HUDEP-2 (cell line): ENCODE measurements around the gene RABAC1.

Experiments used
- DNase-seq, 76 experiments: peaks; one replicate each; lab custom pipeline; 2025; ENCODE audit not compliant: unreplicated experiment in 76 of 76; lab: John Stamatoyannopoulos, UW

The RABAC1 gene

DNA sequence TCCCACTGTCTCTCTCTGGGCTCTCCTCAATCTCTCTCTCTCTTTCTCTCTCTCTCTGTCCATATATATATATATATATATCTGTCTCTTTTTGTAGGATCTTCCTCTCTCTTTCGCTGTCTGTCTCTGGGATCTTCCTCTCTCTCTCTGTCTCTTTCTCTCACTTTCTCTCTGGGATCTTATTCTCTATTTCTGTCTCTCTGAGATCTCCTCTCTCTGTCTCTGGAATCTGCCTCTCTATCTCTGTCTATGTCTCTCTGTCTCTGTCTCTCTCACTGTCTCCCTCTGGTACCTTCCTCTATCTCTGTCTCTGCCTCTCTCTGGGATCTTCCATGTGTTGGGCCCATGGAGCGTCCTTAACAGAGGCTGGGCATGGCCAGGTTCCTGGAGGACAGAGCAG lies 31.5 kb upstream of the RABAC1 start:
- no peak for DNase-seq

DNA sequence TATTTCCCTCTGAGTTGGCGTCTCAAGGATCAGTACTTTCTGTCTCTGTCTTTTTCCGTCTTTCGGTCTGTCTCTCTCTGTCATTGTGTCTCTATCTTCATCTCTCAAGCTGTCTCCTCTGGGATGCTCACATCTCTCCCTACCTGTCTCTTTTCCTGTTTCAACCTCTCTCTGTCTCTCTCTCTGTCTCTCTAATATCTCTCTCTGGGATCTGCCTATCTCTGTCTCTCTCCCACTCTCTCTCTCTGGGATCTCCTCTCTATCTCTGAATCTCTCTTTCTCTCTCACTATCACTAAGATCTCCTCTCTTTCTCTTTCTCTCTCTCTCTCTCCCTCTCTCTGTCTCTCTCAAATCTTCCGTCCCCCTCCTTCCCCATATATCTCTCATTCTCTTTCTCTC lies 30.9 kb upstream of the RABAC1 start:
- DNase-seq = no peak

DNA sequence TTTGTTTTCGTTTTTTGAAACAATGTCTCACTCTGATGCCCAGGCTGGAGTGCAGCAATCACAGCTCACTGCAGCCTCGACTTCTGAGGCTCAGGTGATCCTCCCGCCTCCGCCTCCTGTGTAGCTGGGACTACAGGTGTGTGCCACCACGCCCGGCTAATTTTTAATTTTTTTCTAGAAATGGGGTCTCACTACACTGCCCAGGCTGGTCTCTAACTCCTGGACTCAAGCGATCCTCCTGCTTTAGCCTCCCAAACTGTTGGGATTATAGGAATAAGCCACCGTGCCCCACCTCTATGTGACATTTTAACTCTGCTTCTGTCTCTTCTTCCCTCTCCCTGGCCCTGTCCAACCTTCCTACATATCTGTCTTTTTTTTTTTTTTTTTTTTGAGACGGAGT lies 29.8 kb upstream of the RABAC1 start:
- no peak for DNase-seq

DNA sequence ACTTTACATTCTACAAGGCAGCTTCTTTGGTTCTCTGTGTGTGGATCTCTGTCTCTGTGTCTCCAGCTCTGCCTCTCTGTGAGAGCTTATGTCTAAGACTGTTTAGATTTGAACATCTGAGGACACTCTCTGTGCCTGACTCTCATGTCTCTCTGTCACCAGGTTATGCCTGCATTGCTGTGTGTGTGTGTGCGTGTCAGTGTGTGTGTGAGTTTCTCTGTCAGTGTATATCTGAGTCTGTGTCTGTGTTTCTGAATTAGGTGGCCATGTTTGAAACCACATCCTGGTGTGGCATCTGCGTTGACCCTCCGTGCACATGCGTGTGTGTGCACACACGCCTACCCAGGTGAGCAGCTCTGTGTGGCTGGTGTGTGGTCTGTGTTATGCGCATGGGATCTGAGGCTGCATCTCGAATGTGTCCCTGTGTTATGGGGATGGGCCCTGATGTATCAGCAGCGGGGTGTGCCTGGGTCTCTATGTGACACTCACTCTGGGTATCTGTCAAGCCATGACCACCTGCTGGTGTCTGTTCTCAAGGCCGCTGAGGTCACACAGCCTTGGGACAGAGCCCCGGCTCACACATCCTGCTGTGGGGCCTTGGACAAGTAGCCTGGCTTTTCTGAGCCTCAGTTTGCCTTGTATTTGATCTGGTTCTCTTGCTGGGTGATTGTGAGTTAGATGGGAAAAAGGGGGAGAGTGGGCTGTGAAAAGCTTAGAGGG lies 28.2 kb upstream of the RABAC1 start:
- no peak for DNase-seq

DNA sequence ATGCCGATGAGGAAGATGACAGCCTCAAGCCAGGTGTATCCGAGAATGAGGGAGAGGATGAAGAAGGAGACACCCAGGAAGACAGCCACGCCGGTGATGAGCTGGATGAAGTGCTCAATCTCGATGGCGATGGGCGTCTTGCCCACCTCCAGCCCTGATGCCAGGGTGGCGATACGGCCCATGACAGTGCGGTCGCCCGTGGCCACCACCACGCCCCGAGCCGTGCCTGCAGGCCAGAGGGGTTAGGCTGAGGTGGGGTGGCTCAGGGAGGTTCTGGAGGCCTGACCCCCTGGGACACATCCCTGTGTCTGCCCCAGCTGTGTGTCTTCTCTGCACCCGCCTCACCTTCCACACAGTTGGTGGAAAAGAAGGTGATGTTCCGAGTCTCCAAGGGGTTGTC lies 25.8 kb upstream of the RABAC1 start:
- no peak for DNase-seq

DNA sequence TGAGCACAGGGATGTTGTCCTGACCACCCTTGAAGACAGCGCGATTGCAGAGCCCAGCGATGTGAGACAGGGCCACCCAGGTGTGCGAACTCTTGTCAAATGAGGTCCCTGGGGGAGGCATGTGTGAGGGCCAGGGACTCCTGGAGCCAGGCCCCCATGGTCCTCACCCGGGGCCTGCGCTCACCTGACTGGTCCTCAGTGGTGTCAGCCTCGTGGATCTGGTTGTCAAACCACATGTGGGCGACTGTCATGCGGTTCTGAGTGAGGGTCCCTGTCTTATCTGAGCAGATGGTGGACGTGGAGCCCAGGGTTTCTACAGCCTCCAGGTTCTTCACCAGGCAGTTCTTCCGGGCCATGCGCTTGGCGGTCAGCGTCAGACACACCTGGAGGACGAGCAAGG lies 22.6 kb upstream of the RABAC1 start:
- no peak for DNase-seq

DNA sequence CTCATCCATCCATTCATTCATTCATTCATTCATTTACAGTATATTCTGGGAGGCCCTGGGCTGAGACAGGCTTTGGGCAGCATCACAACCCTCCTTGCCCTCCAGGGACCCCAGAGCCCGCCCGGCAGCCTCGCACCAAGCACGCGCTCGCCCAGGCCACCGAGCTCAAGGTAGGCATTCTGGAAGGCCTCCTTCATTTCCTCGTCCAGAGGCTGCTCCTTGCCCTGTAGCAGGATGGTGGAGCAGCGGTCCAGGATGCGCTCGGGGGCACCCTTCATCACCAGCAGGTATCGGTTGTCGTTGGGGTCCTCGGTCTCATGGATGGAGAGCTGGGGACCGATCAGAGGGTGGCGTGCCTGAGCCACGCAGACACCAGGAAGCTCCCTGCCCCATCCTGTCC lies 19.3 kb upstream of the RABAC1 start:
- no peak for DNase-seq

DNA sequence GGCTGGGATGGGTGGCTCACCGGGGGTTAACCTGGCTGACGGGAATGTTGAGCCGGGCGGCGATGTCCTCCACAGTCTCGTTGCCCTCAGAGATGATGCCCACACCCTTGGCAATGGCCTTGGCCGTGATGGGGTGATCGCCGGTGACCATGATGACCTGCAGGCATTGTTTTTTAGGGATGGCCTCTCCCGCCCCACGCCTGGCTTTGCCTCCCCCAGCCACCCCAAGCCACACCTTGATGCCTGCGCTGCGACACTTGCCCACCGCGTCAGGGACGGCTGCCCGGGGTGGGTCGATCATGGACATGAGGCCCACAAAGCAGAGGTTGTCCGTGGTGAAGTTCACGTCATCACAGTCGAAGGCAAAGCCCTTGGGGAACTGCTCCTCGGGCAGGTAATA lies 18.8 kb upstream of the RABAC1 start:
- DNase-seq = no peak

DNA sequence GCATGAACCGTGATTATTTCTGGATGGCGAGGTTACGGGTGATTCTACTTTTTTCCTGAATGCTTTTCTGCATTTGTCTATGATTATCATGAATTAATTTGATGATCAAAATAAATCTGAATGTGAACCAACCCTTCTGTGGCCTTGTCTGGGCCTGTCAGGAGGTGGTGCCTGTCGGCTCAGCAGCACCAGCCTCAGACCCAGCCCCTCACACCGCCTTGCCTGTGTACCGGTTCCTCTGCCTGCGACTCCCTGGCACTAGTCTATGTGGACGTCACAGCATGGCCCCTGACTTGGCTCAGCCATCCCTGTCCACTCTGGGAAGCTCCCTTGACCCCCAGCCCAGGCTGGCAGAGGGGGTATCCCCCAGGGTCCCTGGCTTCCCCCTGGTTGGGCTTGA lies 15.5 kb upstream of the RABAC1 start:
- DNase-seq = no peak

DNA sequence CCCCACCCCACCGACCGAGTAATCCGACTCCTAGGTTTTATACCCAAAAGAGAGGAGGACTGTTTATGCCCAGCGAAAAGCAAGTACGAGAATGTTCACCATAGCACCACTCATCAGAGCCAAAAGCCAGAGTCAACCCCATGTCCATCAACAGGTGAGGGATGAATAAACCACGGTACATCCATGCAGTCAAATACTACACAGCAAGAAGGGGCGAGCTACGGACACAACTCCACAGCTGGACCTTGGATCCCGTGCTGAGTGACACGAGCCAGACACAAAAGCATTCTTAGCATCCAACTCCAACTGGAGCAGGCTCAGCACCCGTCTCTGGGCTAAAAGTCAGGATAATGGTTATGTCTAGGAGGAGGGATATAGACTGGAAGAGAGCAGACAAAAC lies 12.2 kb upstream of the RABAC1 start:
- DNase-seq = no peak

DNA sequence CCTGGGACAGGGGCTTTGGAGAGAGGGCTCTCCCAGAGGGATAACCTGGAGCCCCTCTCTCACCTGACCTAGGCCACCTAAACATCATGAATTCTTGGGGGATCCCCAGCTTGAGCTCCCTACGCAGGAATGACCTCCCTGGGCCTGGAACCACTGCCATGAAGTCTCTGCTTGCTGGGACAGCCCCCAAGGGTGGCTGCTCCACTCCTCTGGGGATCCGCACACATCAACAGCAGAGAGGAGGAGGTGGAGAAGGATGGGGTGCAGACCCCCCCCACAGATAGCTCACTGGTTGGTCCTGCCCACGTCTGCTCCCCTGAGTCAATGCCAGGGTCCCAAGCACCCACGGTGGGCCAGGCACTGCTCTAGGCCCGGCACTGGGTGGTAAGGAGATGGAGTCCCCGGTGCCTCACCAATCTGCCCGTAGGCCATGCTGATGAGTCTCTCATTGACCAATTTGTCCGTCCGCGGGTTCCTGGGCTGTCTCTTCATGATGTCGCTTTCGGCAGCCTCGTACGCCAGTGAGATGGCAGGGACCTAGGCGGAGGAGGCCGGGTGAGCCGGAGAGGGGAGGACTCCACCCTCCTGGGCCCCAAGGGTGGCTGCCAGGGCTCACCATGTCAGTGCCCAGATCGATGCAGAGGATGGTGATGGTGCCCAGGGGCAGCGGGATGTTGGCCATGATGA lies 10.8 kb upstream of the RABAC1 start:
- DNase-seq = no peak

DNA sequence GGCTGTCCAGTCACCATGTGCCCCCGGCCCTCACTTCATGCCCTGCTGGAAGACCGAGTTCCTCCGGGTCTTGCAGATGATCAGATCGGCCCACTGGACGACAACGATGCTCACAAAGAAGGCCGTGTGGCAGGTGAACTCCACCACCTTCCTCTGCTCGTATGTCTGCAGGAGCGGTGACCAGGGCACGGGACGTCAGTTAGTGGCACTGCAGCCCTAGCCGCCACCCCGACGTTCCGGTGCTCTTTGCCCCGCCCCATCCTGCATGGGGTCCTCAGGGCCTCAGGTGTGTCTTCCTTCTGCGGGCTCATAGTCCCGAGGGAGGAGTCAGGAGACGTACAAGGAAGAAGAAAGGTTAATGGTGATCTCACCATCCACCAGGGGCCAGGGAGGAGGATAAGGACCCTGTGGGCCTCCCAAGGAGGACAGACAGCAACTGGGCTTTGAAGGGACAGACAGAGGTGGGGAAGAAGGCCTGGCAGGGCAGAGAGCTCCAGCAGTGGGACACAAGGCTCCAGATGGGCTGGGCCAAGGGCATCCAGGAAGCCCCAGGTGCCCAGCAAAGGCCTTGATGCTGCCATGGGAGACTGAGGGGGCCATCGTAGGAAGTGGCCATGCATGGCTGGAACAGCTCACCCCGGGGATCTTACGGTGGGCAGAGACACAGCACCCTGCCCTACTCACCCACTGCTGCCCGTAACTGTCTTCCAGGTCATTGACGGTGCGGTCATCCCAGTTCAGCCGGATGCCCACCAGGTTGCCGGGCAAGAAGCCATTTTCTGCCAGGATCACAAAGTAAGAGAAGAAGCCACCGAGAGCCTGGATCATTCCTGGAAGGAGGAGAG lies 9.9 kb upstream of the RABAC1 start:
- no peak for DNase-seq

DNA sequence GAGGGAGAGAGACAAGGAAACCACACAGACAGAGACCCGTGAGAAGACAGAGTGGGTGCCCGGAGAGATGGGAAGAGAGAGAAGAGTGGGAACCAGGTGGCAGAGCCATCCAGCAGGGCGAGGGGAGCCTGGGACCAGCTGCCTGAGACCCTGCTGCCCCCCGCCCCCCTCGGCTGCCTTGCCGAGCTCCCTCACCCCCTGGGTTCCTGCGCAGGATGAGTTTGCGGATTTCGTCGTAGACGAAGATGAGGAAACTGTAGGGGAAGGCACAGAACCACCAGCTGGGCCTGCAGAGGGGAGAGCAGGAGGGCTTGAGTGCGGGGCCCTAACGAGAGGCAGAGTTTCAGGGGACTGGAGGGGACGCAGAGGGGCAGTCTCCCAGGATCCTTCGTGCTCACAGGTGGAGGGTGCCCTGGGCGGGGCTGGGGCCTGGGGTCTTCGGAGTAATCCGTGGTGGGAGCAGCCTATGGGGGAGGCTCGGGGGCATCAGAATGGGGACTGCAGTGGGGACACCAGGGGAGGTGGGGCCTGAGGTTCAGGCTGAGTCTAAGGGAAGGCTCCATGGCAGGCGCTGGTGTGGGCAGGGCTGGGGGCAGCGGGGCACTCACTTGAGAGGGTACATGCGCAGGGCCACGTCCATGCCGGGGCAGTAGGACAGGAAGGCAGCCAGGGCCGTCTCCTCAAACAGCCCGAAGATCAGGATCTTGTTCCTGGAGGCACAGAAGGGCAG lies 8.1 kb upstream of the RABAC1 start:
- DNase-seq = no peak

DNA sequence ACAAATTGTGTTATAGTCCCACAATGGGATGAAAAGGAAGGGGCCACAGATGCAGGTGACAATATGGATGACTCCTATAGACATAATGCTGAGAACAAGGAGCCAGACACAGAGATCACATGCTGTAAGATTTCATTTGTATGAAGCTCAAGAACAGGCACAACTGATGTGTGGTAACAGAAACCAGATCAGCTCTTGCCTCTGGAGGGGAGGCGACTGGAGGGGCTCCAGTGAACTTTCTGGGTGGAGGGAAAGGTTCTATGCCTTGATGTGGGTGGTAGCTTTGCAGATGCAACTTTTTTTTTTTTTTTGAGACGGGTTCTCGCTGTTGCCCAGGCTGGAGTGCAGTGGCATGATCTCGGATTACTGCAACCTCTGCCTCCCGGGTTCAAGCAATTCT lies 6.0 kb upstream of the RABAC1 start:
- DNase-seq = no peak

DNA sequence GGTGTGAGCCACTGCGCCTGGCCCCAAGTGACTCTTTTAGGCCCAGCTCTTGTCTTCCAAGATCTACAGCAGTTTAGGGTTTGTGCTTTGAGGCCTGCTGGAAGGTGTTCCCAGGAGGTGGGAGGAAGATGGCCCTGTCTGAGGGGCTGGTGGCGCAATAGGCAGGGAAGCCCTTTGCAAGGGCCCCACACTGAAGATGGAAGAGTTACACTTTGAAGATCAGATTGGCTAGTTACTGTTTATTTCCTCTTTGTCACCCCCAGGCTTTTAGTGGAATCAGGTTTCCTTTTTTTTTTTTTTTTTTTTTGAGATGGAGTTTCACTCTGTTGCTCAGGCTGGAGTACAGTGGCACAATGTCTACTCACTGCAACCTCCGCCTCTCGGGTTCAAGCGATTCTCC lies 1.9 kb upstream of the RABAC1 start:
- DNase-seq = no peak

DNA sequence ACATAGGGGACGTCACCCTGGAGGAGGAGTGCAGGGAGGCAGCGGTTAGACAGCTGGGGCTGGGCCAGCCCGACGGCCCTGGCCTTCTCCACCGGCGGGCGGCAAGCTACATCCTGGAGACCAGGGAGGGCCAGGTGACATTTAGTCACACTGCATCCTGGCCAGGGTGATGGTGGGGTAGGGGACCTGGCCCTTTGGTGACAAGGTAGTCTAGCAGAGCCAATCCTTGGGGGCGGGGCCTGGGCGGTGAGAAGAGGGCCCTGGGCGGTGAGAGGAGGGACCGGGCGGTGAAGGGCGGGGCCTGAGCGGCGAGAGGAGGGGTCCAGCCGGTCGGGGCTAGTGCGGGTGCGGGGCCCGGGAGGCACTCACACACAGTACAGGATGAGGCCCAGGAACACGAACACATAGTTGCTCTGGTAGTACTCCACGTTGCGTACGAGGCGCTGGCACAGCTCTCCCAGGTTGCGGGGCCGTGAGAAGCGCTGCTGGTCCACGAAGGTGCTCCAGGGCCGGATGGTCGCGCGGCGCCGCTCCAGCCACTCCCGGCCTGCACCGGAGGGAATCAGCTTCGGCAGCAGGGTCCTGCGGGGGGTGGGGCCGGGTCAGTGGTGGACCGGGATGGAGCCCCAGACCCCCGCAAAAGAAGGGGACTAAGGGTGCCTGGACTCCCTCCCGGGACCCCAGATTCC lies 610 bp downstream of the RABAC1 start:
- peak in 62 of 76 experiments; percentile 14 to 82 (median 62) for DNase-seq

DNA sequence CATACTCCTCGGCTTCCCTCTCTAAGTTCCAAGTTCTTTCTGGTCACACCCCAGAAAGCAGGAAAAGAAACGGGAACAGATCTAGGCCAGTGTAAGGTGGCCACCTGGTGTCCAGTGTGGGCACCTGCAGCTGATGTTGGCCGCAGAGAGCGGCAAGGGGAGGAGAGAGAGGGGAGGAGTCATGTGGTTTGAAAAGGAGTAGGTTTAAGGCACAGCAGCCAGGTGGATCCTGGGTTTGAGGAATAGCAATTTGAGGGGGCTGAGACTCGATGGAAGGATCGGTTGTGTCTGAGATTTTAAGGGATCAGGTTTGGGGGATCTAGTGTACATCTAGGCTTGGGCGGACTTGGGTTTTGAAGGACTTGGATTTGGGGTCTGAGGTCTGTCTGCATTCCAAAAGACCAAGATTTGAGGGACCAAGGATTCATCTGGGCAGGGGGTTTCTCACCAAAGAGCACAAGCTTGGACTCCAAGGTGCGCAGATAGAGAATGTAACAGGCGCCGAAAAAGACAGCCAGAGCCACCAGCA lies 1.2 kb downstream of the RABAC1 start:
- peak in 72 of 76 experiments; percentile 26 to 85 (median 62) for DNase-seq

DNA sequence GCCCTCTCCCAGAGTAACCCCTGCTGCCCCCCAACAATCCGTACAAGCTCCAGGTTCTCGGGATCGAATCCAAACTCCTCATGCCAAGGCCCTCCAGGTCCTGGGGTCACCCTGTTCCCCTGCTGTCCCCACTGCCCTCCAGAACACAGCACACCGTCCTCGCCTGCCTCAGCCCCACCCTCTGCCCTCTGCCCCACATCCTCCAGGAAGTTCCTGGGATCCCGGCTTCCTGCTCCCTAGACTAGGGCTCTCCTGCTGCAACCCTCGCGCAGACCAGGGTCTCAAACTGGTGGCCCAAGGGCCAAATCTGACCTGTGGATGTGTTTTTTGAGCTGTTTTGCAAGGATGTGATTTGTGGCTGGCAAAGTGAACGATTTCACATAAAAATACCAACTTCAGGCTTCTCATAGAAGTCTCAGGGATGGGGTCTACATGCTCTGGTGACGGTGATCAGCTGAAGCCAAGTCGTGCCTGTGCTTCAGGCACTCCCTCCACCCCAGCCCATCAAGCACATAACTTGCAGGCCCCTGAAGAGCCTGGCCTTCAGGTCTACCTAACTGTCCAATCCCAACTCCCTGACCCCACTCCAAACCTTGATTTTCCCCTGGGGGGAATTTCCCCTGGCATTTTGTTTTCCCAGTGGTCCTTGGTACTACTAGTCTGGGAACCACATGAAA lies 1.8 kb downstream of the RABAC1 start:
- no peak for DNase-seq

DNA sequence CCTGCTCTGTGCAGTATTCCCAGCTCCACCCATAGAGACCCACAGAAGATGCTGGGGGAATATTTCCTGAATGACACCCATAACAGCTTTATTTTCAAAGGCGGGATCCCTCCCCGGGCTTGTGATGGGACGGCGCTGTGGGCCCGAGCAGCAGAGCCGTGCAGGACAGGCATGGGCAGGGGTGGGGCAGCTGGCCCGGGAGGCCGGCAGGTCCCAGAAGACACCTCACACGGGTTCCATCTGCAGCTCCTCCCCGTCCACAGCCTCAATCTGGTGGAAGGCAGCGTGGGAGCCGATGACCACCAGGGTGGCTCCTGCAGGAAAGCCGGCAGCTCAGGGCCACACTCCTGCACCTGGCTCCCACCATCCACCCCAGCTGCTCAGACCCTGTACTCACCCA lies 2.5 kb downstream of the RABAC1 start:
- DNase-seq = no peak

DNA sequence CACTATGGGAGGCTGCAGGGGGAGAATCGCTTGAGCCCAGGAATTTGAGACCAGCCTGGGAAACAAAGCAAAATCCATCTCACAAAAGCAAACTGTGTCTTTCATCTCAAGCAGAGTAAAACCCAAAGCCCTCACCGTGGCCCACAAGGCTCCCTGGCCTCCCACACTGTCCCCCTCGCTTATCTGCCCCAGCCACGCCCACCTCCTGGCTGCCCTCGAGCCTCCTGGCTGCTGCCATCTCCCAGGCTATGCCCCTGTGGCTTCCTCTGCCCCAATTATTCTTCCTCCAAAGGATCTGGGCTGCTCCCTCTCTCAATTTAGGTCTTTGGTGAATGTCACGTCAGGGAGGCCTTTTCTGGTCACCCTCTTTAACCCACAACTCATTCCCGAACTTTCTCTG lies 3.6 kb downstream of the RABAC1 start:
- peak in 58 of 76 experiments; percentile 9 to 78 (median 49) for DNase-seq
